Adrenal gland (tissue), 5 donors: ENCODE results near the gene GPATCH2L.

Source experiments
- CTCF ChIP-seq, 6 experiments: fragments of 450-650 bp in 4 of 6; fragments of 200-600 bp in 2 of 6; sonication (generic) in 1 of 6; IDR thresholded peaks; 1 replicate in 5 of 6; 2 replicates in 1 of 6; pipeline versions ENCODE4 v1.5.1 to v1.8.0; 2016 to 2021; ENCODE audit warnings: antibody characterized with exemption in 6 of 6, mild to moderate bottlenecking in 2 of 6, moderate library complexity in 1 of 6
- POLR2A ChIP-seq, 2 donors: fragments of 450-650 bp; IDR thresholded peaks; one replicate each; pipeline ENCODE4 v1.6.1; 2017; ENCODE audit warnings: antibody characterized with exemption in 2 of 2, mild to moderate bottlenecking in 2 of 2, moderate library complexity in 1 of 2
- donor health status: DM: no; HTN: no; CAD: no.

- TF ChIP-seq POLR2A (IDR thresholded peaks at IDR 0.05) = no peak
- TF ChIP-seq CTCF (IDR thresholded peaks at IDR 0.05) = no peak
Observed at GRCh38 chr14:76118594-76118993, 33.1 kb upstream of the GPATCH2L start.
